SKM-1 treated with dmso at 0.1 percent for 144 hours (cell line): ENCODE measurements around the gene GASK1A.
"Not testable (repeated sequence)": the region's sequence is repeated elsewhere in the genome, so short reads cannot be mapped to it uniquely, and the experiment has no call there.

Experiments
- DNase-seq: peaks from one replicate; lab custom pipeline; 2025; ENCODE audit not compliant: unreplicated experiment; lab: John Stamatoyannopoulos, UW

GASK1A gene

GRCh38 chr3:43031485-43031884 is 52.4 kb downstream of the GASK1A start:
- no peak for DNase-seq

DNA sequence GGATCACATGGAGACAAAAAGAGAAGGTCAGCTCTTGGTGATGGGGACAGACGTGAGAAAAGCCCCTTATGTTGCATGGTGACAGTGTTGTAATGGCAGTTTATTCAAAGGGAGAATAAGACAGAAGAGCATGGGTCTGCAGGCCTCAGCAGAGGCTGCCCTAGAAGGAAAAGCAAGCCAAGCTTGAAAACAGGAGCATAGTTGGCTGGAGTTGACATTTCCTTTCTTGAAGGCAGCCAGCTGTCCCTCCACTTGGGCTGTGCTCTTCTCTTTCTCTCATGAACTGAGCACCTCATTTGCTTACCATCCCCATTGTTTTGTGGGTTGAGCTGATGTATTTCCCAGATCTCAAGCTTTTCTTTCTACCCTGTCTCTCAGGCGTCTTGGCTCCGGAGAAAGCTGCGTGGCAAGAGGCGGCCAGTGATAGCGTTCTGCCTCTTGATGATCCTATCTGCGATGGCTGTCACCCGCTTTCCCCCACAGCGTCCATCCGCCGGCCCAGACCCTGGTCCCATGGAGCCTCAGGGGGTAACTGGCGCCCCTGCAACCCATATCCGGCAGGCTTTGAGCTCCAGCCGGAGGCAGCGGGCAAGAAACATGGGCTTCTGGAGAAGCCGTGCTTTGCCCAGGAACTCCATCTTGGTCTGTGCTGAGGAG is 52.9 kb downstream of the GASK1A start:
- DNase-seq = no peak

GRCh38 chr3:43032646-43033628 is 53.8 kb downstream of the GASK1A start:
- DNase-seq = no peak

GRCh38 chr3:43034200-43034599 is 55.1 kb downstream of the GASK1A start:
- no peak for DNase-seq

DNA sequence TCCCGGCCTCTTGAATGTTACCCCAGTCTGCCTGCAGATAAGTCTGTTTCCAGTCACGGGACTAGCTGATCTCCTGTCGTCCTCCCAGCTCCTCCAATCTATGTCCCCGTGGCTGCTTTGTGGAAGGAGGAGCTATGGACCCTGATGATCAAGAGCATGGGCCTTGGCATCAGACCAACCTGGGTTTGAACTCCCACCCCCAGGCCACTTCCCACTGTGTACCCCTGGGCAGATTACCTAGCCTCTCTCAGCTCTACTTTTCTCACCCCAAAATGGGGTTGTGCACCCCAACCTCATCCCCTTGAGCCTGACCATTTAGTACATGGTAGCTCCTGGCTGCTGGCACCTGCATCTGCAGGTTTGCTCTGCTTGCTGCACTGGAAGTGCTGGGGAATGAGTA is 55.8 kb downstream of the GASK1A start:
- no peak for DNase-seq

GRCh38 chr3:43035801-43036365 is 56.8 kb downstream of the GASK1A start:
- DNase-seq = no peak

DNA sequence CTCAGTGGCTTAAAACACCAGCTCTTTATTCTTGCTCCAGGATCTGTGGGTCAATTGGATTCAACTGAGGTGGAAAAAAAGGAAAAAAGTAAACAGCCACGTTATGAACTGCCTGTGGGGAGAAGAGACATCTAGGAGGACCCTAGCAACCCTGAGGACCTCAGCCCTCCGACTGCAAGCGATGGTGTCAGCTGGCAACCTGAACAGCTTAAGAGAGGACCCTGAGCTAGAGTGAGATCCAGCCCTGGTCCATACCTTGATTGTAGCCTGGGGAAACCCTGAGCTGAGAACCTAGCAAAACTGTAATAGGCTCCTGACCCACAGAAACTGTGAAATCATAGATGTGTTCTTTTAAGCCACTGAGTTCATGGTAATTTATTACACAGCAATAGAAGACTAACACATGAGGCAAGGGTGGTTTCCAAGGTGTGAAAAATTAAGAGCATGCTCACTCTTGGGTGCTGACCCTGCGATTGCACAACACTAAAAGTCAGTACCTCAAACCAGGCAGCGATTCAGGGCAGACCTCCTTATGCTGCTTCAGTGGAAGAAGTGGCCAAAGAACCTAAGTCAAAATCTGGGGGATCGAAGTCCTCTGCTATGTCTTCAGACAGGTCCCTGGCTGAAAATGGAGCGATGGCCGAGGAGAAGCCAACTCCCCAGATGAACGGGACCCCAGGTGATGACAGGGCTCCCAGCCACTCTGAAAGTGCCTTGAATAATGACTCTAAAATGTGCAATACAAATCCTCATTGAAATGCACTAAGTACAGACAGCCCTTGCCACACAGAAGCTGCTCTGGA is 57.7 kb downstream of the GASK1A start:
- no peak for DNase-seq

DNA sequence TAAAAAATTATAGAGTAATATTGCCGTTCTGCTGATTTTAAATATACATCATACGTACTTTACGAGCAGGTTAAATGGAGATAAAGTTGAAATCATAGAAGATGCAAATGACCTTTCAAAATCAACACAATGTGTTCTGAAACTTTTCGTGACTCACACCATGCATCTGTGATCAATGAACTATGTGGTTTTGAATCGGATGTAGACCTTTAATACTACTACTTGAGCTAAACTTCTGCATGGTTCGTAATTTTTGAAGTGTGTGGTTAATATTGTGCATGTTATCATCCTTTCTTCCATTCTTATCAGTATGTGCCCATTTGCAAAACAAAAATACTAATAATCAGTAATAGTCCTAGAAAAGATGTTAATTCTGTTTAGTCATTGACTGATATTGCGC is 58.9 kb downstream of the GASK1A start:
- no peak for DNase-seq

DNA sequence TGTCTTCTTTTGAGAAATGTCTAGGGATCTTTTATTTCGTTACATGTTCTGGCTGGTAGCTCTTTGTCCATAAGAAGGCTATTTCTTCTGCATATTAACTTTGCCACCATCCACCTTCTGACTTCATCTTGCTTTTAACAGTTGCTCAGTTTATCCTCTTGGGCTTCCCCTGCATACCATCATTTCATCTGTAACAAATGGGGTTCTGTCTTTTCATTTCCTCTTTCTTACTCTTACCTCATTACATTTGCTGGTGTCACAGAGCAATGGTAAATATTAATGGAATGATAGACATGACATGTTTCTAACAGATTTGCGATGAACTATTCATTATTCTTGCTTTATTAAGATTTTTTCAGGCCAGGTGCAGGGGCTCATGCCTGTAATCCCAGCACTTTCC is 62.4 kb downstream of the GASK1A start:
- no peak for DNase-seq

DNA sequence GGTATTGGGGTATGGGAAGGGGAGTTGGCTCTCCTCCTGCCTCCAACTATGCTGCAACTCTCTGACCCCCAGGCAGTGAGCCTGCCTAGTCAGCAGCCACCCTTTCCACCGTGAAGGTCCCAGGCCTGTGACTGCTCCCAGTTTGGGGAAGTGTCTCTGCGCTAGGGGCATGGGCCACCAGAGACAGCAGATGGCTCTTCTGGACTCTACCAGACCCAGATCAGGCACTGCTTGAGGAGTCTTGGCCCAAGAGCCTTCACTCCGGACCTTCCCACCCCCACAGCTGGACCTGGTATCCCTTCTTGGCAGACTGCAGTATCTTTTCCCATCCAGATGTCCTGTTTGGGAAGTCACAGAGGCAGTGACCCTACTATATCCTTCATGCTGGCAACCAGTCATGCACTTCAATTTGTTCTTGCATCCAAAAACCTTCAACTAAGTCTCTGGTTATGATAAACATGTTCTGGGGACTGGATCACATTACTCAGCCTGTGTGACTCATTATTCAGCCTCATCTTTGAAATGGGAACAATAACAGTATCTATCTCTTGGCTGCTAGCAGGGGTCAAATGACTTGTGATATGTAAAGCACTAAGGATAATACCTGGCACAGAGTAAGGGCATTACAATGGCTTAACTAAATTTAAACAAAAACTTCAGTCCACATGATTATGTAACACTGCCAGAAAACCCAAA is 64.1 kb downstream of the GASK1A start:
- no peak for DNase-seq

GRCh38 chr3:43043793-43044192 is 64.7 kb downstream of the GASK1A start:
- DNase-seq = no peak

DNA sequence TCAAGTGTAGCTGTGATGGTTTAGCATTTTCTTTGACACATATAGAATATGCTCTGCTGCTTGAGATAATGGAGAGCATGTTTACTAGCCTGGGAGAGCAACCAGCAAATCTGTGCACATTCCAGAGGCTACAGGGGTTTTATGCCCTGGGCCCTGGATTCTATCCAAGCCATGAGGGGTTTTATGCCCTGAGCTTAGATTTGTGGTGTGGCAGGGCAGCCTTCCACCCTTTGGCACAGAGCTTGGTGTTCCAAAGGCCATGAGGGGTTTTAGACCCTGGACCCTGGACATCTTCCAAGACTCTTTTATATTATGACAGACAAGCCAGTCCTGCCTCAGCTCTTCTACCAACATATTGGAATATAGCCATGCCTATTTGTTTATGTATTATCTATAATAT is 66.0 kb downstream of the GASK1A start:
- not testable (repeated sequence) for DNase-seq

DNA sequence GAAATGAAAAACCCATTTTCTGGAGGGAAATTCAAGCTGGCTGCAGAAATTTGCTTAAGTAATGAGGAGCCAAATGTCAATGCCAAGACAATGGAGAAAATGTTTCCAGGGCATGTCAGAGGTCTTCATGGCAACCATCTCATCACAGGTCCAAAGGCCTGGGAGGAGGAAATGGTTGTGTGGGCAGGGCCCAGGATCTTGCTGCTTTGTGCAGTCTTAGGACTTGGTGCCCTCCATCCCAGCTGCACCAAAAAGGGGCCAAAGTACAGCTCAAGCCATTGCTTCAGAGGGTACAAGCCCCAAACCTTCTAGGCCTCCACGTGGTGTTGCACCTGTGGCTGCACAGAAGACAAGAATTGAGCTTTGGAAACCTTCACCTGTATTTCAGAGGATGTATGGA is 67.5 kb downstream of the GASK1A start:
- no peak for DNase-seq

DNA sequence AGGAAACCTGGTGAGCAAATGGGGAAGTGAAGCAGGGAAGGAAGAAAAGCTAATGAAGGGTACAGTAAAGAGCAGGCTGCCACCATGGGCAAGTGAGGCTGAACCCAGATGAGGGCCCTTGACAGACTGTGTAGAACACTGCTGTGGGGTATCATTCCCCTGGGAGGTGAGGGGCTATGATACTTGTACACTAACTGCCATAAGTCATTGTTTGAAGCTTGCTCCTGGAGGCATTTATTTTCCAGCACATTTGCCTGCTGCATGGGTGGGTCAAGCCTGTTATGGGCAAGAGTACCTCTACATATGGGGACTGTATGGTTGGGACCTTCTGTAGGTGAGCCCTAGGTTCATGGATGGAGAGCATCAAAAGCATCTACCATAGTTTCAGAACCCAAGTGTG is 69.4 kb downstream of the GASK1A start:
- DNase-seq = no peak

DNA sequence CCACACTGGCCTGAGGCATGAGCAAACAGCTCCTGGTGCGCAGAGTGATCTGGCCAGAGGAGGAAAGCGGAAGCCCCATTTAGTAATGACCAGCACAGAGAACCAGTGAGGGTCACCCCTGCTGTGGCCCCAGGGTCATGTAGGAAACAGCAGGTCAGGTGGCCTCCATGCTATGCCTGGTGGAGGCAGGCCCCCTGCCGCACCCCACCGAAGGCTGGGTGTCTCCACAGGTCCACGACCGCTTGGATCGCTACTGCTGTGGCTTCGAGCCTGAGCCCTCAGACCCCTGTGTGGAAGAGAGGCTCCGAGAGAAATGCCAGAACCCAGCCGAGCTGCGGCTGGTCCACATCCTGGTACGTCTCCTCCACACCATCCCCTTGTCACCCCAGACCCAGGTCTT is 74.2 kb downstream of the GASK1A start:
- no peak for DNase-seq

- DNase-seq = no peak
Measured at GRCh38 chr3:43054754-43055153, 75.6 kb downstream of the GASK1A start.

GRCh38 chr3:43055393-43055792 is 76.3 kb downstream of the GASK1A start:
- DNase-seq = no peak

GRCh38 chr3:43055806-43056770 is 77.0 kb downstream of the GASK1A start:
- DNase-seq = no peak

- no peak for DNase-seq
Measured at GRCh38 chr3:43059456-43059855, 80.3 kb downstream of the GASK1A start.
